GM12878 (cell line): ENCODE measurements around the gene RPS2. TPM values are rescaled to one million over a fixed set of nuclear protein-coding genes. Genes with fewer than 3 reads are reported as not detected.

Source experiments
- BACH1 ChIP-seq: fragments of 450-650 bp; IDR thresholded peaks from 2 replicates; pipeline ENCODE4 v1.6.1; 2017; ENCODE audit warnings: mild to moderate bottlenecking, borderline replicate concordance
- BHLHE40 ChIP-seq, 2 experiments: fragments of 450-650 bp in 1 of 2; IDR thresholded peaks; 2 replicates each; pipeline ENCODE4 v1.6.1; 2011 to 2017; ENCODE audit warnings: low read depth in 2 of 2, borderline replicate concordance in 1 of 2, improper control_type of control experiment in 1 of 2, low read length in 1 of 2, mild to moderate bottlenecking in 1 of 2
- CHD1 ChIP-seq: IDR thresholded peaks from 2 replicates; pipeline ENCODE4 v1.6.1; 2012; ENCODE audit warnings: low read depth, low read length, improper control_type of control experiment
- EGR1 ChIP-seq, 2 experiments: IDR thresholded peaks; 1 replicate in 1 of 2; 2 replicates in 1 of 2; pipeline ENCODE4 v1.6.1; 2011 to 2012; ENCODE audit warnings: low read depth in 2 of 2, low read length in 2 of 2, borderline replicate concordance in 1 of 2, mild to moderate bottlenecking in 1 of 2, moderate library complexity in 1 of 2
- MXI1 ChIP-seq: fragments of 150-350 bp; IDR thresholded peaks from 2 replicates; pipeline ENCODE4 v1.6.1; 2011; ENCODE audit warnings: low read depth, mild to moderate bottlenecking, inconsistent platforms, low read length, improper control_type of control experiment
- POLR2A ChIP-seq: IDR thresholded peaks from 2 replicates; pipeline ENCODE4 v1.6.1; 2011; ENCODE audit warnings: low read depth, mild to moderate bottlenecking, low read length
- RAD21 ChIP-seq: IDR thresholded peaks from 2 replicates; pipeline ENCODE4 v1.6.1; 2011; ENCODE audit warnings: mild to moderate bottlenecking, low read depth, low read length, moderate library complexity; ENCODE audit not compliant: insufficient read depth
- RB1 ChIP-seq: fragments of 450-650 bp; formaldehyde crosslinking; IDR thresholded peaks from 2 replicates; pipeline ENCODE4 v1.6.1; 2017; ENCODE audit warnings: mild to moderate bottlenecking, borderline replicate concordance
- SMARCA5 ChIP-seq: fragments of 450-650 bp; IDR thresholded peaks from 2 replicates; pipeline ENCODE4 v1.6.1; 2017; ENCODE audit warnings: mild to moderate bottlenecking
- ZNF217 ChIP-seq: fragments of 450-650 bp; IDR thresholded peaks from 2 replicates; pipeline ENCODE4 v1.6.1; 2017; ENCODE audit warnings: antibody characterized with exemption, mild to moderate bottlenecking
- ZNF24 ChIP-seq: fragments of 450-650 bp; IDR thresholded peaks from 2 replicates; pipeline ENCODE4 v1.6.1; 2017; ENCODE audit warnings: antibody characterized with exemption, mild to moderate bottlenecking
- ZNF622 ChIP-seq: fragments of 450-650 bp; IDR thresholded peaks from 2 replicates; pipeline ENCODE4 v1.6.1; 2017; ENCODE audit warnings: mild to moderate bottlenecking, inconsistent platforms
- ZSCAN29 ChIP-seq: fragments of 450-650 bp; IDR thresholded peaks from 2 replicates; pipeline ENCODE4 v1.6.1; 2017; ENCODE audit warnings: mild to moderate bottlenecking, moderate library complexity
- polyA plus RNA-seq, 11 experiments: library from polyadenylated mRNA; depleted of rRNA in 4 of 11; unstranded in 6 of 11; stranded (reverse) in 5 of 11; fragments of >200 nt; fragmentation: Nextera tagmentation in 4 of 11; fragmentation: Illumina TruSeq in 1 of 11; extraction: Ambion mirVana in 4 of 11; extraction: Trizol in 1 of 11; gene quantifications; 1 replicate in 1 of 11; 2 replicates in 10 of 11; pipeline versions ENCODE4 v1.2.1 to v1.2.3, GENCODE V29; 2011 to 2016; ENCODE audit warnings: inconsistent platforms in 2 of 11, missing spikeins in 2 of 11, low read depth in 1 of 11
- total RNA-seq, 4 experiments: library from RNA; depleted of rRNA in 3 of 4; stranded (reverse); fragments of >200 nt in 3 of 4; fragmentation: Illumina TruSeq in 1 of 4; extraction: Trizol in 1 of 4; gene quantifications; 2 replicates each; pipeline versions ENCODE4 v1.2.1 to v1.2.3, GENCODE V29; 2013 to 2021
- TF ChIP-seq, protein P1 (sequence below): fragments of 450-650 bp; IDR thresholded peaks from 2 replicates; pipeline ENCODE4 v1.6.1; 2017; ENCODE audit warnings: mild to moderate bottlenecking, moderate library complexity
- TF ChIP-seq, protein P2 (sequence below): IDR thresholded peaks from 2 replicates; pipeline ENCODE4 v1.6.1; 2011; ENCODE audit warnings: borderline replicate concordance, low read depth, mild to moderate bottlenecking, moderate library complexity, mixed read lengths, low read length; ENCODE audit not compliant: insufficient read depth; ENCODE audit errors: extremely low read length
- TF ChIP-seq, protein P3 (sequence below), 3 experiments: IDR thresholded peaks in 2 of 3; conservative IDR thresholded peaks in 1 of 3; 2 replicates each; pipeline ENCODE4 v1.5.1; 2011; ENCODE audit warnings: low read depth in 3 of 3, low read length in 3 of 3, mild to moderate bottlenecking in 3 of 3, control low read depth in 2 of 3, moderate library complexity in 2 of 3, inconsistent platforms in 1 of 3, mixed read lengths in 1 of 3; ENCODE audit not compliant: control insufficient read depth in 2 of 3, insufficient read depth in 1 of 3; ENCODE audit errors: extremely low read depth in 1 of 3
- TF ChIP-seq, protein P4 (sequence below): IDR thresholded peaks from 2 replicates; pipeline ENCODE4 v1.6.1; 2012; ENCODE audit warnings: low read length, inconsistent platforms

The RPS2 gene
- total and polyA plus RNA-seq, 10 of the 15 experiments (the other 5 are each of a cell fraction or from before 2014, with no cell fraction given): 1,295 to 7,121 (median 3,933) TPM

DNA sequence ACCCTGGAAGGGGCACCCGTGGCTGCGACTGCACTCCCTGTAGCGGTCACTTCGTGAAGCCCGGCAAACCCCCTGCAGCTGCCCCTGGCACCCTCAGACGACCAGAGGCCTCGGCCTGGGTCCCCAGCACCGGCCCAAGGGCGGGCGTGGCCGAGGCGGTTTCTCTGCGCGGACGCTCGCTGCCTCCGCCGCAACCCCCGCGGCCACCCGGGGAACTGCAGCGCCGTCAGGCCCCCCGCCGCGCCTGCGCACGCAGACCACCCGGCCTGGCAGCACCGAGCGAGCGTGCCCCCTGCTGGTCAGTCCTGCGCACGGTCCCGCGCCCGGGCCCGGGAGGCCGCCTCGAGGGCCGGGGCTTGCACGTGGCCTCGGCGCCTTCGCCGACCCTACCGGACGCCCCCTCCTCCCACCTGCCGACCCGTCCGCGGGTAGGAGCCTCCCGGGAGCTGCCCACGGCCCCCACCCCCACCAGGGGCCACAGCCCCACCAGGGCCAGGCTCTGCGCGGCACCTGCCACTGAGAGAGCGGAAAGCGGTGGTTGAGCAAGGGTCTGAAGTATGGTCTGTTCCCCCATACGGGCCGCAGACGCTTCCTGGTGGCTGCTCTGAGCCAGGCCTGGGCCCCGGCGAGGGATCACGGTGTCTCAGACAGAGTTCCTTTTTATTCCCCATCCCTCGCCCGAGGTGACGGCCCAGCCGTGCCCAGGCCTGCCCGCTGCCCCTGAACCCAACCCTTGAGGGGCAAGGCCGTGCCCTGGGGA is 34.9 kb downstream of the RPS2 start (continued):
- TF ChIP-seq ZSCAN29: peak; percentile 70; the same call in 1 of the 2 replicates
- TF ChIP-seq RAD21: peak; percentile 67
- no peak for TF ChIP-seq CHD1
- peak; percentile 97 for TF ChIP-seq SMARCA5
- TF ChIP-seq BHLHE40 (IDR thresholded peaks at IDR 0.05; ENCODE audit: borderline replicate concordance in 1 of 2, low read depth in 2 of 2, low read length in 1 of 2): peak; percentile 60 to 91; a peak in 3 of 4 replicates
- 0 out of 3 replicates have a peak, but pooled peaks of 1 of the 2 experiments have one; percentile 46 for TF ChIP-seq EGR1 (IDR thresholded peaks at IDR 0.05; ENCODE audit: borderline replicate concordance in 1 of 2, low read depth in 2 of 2, low read length in 2 of 2)
- TF ChIP-seq BACH1: peak; percentile 80
- TF ChIP-seq, protein P1, sequence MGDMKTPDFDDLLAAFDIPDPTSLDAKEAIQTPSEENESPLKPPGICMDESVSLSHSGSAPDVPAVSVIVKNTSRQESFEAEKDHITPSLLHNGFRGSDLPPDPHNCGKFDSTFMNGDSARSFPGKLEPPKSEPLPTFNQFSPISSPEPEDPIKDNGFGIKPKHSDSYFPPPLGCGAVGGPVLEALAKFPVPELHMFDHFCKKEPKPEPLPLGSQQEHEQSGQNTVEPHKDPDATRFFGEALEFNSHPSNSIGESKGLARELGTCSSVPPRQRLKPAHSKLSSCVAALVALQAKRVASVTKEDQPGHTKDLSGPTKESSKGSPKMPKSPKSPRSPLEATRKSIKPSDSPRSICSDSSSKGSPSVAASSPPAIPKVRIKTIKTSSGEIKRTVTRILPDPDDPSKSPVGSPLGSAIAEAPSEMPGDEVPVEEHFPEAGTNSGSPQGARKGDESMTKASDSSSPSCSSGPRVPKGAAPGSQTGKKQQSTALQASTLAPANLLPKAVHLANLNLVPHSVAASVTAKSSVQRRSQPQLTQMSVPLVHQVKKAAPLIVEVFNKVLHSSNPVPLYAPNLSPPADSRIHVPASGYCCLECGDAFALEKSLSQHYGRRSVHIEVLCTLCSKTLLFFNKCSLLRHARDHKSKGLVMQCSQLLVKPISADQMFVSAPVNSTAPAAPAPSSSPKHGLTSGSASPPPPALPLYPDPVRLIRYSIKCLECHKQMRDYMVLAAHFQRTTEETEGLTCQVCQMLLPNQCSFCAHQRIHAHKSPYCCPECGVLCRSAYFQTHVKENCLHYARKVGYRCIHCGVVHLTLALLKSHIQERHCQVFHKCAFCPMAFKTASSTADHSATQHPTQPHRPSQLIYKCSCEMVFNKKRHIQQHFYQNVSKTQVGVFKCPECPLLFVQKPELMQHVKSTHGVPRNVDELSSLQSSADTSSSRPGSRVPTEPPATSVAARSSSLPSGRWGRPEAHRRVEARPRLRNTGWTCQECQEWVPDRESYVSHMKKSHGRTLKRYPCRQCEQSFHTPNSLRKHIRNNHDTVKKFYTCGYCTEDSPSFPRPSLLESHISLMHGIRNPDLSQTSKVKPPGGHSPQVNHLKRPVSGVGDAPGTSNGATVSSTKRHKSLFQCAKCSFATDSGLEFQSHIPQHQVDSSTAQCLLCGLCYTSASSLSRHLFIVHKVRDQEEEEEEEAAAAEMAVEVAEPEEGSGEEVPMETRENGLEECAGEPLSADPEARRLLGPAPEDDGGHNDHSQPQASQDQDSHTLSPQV: peak; percentile 91
- TF ChIP-seq RB1: peak; percentile 83; the same call in 1 of the 2 replicates
- peak; percentile 78 for TF ChIP-seq MXI1
- TF ChIP-seq, protein P2, sequence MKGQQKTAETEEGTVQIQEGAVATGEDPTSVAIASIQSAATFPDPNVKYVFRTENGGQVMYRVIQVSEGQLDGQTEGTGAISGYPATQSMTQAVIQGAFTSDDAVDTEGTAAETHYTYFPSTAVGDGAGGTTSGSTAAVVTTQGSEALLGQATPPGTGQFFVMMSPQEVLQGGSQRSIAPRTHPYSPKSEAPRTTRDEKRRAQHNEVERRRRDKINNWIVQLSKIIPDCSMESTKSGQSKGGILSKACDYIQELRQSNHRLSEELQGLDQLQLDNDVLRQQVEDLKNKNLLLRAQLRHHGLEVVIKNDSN: peak; percentile 3
- TF ChIP-seq ZNF24: 0 out of 2 replicates have a peak, but pooled peaks have one; percentile 62
- TF ChIP-seq POLR2A: peak; percentile 43; the same call in 1 of the 2 replicates
- TF ChIP-seq, protein P3, sequence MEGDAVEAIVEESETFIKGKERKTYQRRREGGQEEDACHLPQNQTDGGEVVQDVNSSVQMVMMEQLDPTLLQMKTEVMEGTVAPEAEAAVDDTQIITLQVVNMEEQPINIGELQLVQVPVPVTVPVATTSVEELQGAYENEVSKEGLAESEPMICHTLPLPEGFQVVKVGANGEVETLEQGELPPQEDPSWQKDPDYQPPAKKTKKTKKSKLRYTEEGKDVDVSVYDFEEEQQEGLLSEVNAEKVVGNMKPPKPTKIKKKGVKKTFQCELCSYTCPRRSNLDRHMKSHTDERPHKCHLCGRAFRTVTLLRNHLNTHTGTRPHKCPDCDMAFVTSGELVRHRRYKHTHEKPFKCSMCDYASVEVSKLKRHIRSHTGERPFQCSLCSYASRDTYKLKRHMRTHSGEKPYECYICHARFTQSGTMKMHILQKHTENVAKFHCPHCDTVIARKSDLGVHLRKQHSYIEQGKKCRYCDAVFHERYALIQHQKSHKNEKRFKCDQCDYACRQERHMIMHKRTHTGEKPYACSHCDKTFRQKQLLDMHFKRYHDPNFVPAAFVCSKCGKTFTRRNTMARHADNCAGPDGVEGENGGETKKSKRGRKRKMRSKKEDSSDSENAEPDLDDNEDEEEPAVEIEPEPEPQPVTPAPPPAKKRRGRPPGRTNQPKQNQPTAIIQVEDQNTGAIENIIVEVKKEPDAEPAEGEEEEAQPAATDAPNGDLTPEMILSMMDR (IDR thresholded peaks at IDR 0.05 in 2 of 3, conservative IDR thresholded peaks at IDR 0.05 in 1 of 3; ENCODE audit: control insufficient read depth in 2 of 3, extremely low read depth in 1 of 3, insufficient read depth in 1 of 3, low read depth in 3 of 3, low read length in 3 of 3): peak; percentile 79 to 97 (median 94); a peak in 4 of 6 replicates
- 0 out of 2 replicates have a peak, but pooled peaks have one; percentile 60 for TF ChIP-seq ZNF217
- TF ChIP-seq, protein P4, sequence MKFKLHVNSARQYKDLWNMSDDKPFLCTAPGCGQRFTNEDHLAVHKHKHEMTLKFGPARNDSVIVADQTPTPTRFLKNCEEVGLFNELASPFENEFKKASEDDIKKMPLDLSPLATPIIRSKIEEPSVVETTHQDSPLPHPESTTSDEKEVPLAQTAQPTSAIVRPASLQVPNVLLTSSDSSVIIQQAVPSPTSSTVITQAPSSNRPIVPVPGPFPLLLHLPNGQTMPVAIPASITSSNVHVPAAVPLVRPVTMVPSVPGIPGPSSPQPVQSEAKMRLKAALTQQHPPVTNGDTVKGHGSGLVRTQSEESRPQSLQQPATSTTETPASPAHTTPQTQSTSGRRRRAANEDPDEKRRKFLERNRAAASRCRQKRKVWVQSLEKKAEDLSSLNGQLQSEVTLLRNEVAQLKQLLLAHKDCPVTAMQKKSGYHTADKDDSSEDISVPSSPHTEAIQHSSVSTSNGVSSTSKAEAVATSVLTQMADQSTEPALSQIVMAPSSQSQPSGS: no peak
- no peak for TF ChIP-seq ZNF622
